GM21447 (cell line): ENCODE measurements around the gene MKNK2.
"Not testable (repeated sequence)": the region's sequence is repeated elsewhere in the genome, so short reads cannot be mapped to it uniquely, and the experiment has no call there.

Source experiments
- ATAC-seq: cut with Tn5 transposase; IDR thresholded peaks from one replicate; pipeline ENCODE4 v1.9.1; 2021; ENCODE audit not compliant: unreplicated experiment

Gene MKNK2

DNA sequence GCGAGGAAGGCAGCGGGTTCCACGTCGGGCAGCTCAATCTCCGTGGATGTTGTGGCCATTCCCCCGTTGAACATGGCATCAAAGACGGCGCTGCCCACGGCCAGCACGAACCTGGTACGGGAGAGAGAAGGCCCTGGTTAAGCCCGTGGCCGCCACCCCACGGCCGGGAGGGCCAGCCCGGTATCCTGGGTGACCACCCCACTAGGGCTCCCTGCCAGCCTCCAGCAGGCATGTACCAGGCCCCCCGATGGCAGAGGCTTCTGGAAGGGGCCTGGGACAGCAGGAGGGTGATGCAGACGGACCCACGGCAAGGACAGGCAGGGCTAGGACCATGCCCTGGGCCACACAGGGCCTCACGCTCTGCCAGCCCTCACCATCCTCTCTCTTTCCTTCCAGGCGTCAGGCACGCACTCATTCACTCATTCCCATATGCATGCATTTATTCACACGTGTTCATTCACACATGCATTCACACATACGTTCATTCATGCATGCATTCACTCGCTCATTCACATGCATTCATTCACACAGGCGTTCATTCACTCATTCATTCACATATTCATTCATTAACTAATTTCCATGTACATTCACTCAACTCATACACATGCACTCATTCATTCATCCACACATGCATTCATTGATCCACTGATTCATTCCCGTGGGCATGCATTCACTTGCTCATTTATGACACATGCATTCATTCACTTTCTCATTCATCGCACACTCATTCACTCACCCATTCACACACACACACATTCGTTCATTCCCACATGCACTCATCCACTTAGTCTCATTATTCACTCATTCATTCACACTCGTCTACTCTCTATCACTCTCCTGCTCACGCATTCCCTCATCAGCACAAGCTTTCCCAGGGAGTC, 53.5 kb downstream of the MKNK2 start:
- no peak for ATAC-seq

DNA sequence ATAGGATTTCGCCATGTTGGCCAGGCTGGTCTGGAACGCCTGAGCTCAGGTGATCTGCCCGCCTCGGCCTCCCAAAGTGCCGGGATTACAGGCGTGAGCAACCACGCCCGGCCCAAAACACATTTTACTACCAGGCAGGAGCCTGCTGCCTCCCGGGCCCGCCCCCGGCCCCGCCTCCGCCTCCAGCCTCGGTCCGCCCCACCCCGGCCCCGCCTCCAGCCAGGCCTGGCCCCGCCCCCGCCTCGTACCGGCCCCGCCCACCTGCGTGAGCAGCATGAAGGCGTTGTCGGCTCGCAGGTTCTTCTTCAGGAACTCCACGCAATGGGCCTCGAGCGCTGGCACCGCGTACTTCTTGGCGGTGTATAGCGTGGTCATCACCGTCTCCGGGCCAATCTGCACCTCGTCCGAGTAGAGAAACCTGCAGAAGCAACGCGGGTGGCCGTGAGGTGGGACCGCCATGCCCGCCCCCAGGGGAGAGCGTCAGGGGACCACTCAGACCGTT, 58.2 kb downstream of the MKNK2 start:
- ATAC-seq, result no peak

DNA sequence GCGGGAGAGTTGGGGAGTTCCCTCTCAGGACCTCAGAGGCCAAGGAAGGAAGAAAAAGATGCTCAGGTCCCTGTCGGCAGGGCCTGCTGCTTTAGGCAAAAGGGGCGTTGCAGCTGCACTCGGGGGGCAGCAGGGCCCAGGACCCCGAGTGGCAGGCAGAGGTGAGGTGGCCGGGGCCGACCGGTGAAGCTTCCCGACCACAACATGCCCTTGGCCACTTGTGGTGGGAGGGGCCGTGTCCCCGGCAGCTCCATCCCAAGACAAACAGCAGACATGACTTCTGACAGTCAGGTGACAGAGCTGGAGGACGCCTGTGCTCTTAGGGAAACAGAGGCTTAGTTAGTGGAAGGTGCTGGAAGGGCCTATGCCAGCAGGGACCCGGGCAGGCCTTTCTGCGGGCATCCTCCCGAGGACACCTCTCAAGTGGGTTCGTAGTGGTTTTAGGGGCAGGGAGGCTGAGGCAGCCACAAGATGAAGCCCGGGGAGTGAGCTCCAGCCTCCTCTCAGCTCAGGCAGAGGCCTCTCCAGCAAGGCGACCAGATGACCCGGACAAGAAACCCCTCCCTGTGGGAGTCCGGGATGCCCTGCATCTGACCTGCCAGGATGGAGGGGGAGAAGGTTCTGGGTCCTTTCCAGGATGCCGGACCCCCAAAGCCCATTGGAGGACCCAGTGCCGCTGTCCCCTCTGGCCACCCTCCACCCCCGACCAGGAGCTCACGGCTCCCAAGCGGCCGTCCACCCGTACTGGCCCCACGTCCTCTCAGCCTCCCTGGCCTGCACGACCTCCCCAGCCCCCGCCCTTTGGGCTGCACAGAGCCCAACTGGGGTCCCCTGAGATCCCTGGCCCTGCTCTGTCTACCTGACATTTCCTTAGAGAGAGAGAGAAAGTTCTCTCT, 59.8 kb downstream of the MKNK2 start:
- ATAC-seq, result no peak

DNA sequence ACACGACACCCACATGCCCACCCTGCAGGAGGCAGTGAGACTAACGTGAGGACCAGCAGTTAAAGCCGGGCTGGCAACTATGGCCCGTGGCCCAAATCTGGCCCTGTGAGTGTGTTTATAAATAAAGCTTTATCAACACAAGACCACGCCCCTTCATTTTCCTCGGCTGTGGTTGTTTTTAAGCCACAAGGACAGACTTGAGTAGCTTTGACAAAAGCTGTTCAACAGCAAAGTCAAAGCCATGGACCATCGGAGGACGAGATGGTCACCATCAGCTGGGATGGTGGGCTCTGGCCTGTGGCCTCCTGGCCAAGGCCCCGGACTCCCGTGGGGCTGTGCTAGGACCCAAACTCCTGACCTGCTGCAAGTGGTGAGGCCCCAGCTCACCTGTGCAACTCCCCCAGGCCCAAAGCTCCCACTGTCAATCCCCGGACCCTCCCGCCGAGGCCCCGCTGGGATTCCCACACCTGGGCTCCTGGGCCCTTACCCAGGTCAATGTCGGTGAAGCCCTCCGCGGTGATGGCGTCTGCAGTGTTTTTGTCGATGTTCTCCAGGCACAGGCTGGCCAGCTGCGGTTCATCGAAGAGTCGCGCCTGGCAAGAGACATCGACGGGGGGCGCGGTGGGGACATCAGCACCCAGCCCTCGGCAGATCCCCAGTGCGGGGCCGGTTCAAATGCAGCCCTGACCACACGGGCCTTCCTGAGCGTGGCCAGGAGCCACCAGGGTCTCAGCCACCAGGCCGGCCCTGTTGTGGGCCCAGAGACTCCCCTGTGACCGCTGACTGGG, 60.6 kb downstream of the MKNK2 start:
- ATAC-seq, result no peak

DNA sequence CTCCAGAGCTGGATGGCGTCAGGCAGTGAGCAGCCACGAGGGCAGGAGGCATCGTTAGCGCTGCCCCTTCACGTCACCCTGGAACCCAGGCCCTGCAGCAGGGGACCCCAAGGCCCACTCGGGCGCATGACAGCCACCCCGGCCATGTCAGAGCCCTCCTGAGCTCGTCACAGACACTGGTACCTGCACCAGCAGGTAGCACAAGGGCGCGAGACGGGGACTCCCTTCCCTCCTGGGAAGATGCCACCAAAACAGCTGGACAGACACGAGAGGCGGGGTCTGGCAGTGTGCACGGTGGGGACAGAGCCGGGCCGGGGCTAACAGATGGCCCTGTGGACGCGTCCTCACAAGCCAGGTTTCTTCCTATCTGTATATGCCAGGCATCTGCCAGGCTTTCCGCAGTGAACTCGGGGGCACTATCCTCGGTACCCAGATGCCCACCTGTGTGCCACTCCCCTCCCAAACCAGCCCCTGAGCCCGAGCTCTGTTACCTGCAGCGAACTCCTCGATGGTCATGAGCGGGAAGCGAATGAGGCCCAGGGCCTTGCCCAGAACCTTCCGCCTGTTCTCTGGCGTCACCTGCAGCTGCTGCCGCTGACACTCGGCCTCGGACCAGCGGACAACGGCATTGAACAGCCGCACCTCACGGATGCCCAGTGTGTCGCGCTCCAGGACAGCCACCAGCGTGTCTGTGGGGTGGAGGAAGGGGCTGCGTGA, 61.4 kb downstream of the MKNK2 start:
- no peak for ATAC-seq

DNA sequence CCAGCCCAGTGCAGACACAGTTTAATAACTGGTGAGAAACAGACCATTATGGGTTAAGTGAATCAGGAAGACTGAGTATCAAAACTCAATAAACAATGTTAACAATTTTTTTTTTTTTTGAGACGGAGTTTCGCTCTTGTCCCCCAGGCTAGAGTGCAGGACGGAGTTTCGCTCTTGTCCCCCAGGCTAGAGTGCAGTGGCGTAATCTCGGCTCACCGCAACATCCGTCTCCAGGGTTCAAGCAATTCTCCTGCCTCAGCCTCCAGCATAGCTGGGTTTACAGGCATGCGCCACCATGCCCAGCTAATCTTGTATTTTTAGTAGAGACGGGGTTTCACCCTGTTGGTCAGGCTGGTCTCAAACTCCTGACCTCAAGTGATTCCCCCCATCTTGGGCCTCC, 62.6 kb downstream of the MKNK2 start:
- ATAC-seq, result not testable (repeated sequence)
